KMS-11 (cell line): ENCODE data around the gene GCSH.

Experiments
- H2AFZ ChIP-seq: fragments of 200-600 bp; sonication (generic); 2 replicates; pipeline ENCODE4 v1.6.1; 2016; ENCODE audit warnings: antibody characterized with exemption, mixed run types, low read depth
- H3K27ac ChIP-seq: fragments of 200-600 bp; sonication (generic); 2 replicates; pipeline ENCODE4 v1.6.1; 2016; ENCODE audit warnings: mild to moderate bottlenecking, mixed run types
- H3K27me3 ChIP-seq: fragments of 200-600 bp; sonication (generic); 2 replicates; pipeline ENCODE4 v1.6.1; 2017; ENCODE audit warnings: mild to moderate bottlenecking, low read depth, mixed run types, moderate library complexity; ENCODE audit not compliant: insufficient read depth
- H3K36me3 ChIP-seq: fragments of 200-600 bp; sonication (generic); 2 replicates; pipeline ENCODE4 v1.6.1; 2017; ENCODE audit warnings: mild to moderate bottlenecking, mixed run types; ENCODE audit not compliant: insufficient read depth
- H3K4me1 ChIP-seq: fragments of 200-600 bp; sonication (generic); 2 replicates; pipeline ENCODE4 v1.6.1; 2016; ENCODE audit warnings: mild to moderate bottlenecking, low read depth, mixed run types; ENCODE audit not compliant: poor library complexity, severe bottlenecking
- H3K4me2 ChIP-seq: fragments of 200-600 bp; sonication (generic); 2 replicates; pipeline ENCODE4 v1.7.0; 2016; ENCODE audit warnings: mild to moderate bottlenecking, mixed run types
- H3K4me3 ChIP-seq: fragments of 200-600 bp; sonication (generic); IDR thresholded peaks from 2 replicates; pipeline ENCODE4 v1.6.1; 2017; ENCODE audit warnings: low read depth, low read length, mixed read lengths; ENCODE audit not compliant: insufficient read depth
- H3K79me2 ChIP-seq: fragments of 200-600 bp; sonication (generic); 2 replicates; pipeline ENCODE4 v1.6.1; 2016; ENCODE audit warnings: low read depth, mixed run types; ENCODE audit not compliant: insufficient read depth
- H3K9ac ChIP-seq: fragments of 200-600 bp; sonication (generic); 2 replicates; pipeline ENCODE4 v1.6.1; 2016; ENCODE audit warnings: mild to moderate bottlenecking, mixed run types
- H4K20me1 ChIP-seq: fragments of 200-600 bp; sonication (generic); 2 replicates; pipeline ENCODE4 v1.6.1; 2016; ENCODE audit warnings: mild to moderate bottlenecking, mixed run types; ENCODE audit not compliant: insufficient read depth
- TF ChIP-seq, protein P1 (sequence below): fragments of 200-600 bp; sonication (generic); conservative IDR thresholded peaks from 2 replicates; pipeline ENCODE4 v1.6.1; 2017; ENCODE audit warnings: low read depth, mild to moderate bottlenecking, antibody characterized with exemption, low read length, moderate library complexity, mixed read lengths

Gene GCSH

DNA sequence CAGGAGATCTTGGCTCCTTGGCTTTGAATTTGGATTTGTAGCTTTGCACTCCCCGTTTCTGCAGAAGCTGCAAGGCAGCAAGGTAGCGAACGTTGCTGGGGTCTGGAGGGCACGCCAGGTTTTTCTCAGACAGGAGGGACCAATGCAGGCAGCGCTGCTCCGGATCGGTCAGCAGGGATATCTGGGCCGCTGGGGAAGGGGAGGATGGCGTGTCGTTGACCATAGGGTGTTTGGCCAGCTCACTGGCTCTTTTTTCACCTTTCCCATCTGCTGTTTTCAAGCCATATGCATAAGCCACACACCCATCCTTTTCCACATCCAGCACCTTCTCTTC is 34.9 kb downstream of the GCSH start:
- no peaks in the 10 kb centered on the region for H3K4me1 ChIP-seq
- H2AFZ ChIP-seq, result no peak overlapping the region
- TF ChIP-seq, protein P1, sequence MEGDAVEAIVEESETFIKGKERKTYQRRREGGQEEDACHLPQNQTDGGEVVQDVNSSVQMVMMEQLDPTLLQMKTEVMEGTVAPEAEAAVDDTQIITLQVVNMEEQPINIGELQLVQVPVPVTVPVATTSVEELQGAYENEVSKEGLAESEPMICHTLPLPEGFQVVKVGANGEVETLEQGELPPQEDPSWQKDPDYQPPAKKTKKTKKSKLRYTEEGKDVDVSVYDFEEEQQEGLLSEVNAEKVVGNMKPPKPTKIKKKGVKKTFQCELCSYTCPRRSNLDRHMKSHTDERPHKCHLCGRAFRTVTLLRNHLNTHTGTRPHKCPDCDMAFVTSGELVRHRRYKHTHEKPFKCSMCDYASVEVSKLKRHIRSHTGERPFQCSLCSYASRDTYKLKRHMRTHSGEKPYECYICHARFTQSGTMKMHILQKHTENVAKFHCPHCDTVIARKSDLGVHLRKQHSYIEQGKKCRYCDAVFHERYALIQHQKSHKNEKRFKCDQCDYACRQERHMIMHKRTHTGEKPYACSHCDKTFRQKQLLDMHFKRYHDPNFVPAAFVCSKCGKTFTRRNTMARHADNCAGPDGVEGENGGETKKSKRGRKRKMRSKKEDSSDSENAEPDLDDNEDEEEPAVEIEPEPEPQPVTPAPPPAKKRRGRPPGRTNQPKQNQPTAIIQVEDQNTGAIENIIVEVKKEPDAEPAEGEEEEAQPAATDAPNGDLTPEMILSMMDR, result no peak
- H3K4me2 ChIP-seq, result no peak overlapping the region
- H3K79me2 ChIP-seq, result no peaks in the 10 kb centered on the region
- no peak overlapping the region for H3K4me3 ChIP-seq
- H3K36me3 ChIP-seq, result no peaks in the 10 kb centered on the region
- H4K20me1 ChIP-seq, result no peaks in the 10 kb centered on the region
- no peaks in the 10 kb centered on the region for H3K27me3 ChIP-seq
- H3K9ac ChIP-seq, result no peak overlapping the region
- no peak overlapping the region for H3K27ac ChIP-seq

DNA sequence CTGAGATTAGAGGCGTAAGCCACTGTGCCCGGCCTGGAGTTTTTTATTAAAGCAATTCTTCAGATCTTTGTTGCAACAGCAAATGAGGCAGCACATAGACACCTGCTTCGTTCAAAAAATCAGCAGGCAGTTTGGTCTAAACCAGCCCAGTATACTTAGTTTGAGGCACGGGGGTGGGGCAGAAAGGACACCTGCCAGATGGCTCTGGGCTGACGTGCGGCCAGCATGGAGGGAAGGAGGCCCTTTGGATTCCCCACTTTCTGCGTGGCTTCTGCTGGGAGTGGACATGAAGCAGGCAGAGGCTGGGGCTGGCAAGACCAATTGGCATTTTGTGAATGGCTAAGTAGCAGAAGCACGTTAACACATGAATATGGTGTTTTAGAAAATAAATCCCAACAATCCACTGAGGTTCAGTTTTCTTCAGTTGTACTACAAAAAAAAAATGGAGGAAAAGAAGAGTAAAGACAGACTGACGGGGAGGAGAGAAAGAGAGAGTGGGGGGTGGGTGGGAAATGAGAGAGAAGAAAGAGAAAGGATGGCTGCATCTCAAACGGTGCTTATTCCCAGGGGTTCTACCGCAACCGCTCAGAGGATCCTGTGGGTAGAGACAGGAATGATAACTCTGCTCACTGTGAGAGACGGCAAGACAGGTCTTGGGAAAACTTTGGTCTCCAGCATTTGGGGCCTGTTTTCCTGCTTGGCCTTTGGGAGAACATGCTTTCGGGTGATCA is 35.5 kb downstream of the GCSH start:
- H3K27me3 ChIP-seq, result no peaks in the 10 kb centered on the region
- TF ChIP-seq, protein P1, result no peak
- no peaks in the 10 kb centered on the region for H4K20me1 ChIP-seq
- no peak overlapping the region for H3K4me3 ChIP-seq
- no peaks in the 10 kb centered on the region for H3K4me1 ChIP-seq
- H3K9ac ChIP-seq, result no peak overlapping the region
- no peaks in the 10 kb centered on the region for H3K36me3 ChIP-seq
- H3K27ac ChIP-seq, result no peak overlapping the region
- H3K4me2 ChIP-seq, result no peak overlapping the region
- no peaks in the 10 kb centered on the region for H3K79me2 ChIP-seq
- H2AFZ ChIP-seq, result no peak overlapping the region

DNA sequence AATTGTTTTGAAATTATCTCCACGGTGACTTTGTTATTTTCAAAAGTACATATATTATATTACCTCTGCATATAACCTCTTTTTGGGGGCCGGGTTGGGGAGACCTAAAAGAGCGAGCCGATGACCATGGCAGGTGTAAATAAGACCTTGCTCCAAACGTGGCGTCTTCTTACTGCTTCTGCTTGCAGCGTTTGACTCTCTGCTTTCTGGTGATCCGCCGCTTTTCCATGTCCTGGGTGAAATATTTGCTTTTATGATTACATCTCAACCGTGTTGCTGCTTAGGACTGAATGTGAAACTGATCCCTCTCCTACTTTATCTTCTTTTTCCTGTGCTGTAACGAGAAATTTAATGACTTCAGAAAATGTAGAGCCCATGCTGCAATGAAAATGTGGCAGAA is 42.4 kb downstream of the GCSH start:
- Histone ChIP-seq H3K27ac (no peak overlapping the region), H3K9ac (no peak overlapping the region), H3K36me3 (no peaks in the 10 kb centered on the region), H3K79me2 (no peaks in the 10 kb centered on the region), H4K20me1 (no peaks in the 10 kb centered on the region), H3K4me2 (no peak overlapping the region), H3K4me1 (no peaks in the 10 kb centered on the region), H2AFZ (no peak overlapping the region), H3K4me3 (no peak overlapping the region), H3K27me3 (no peaks in the 10 kb centered on the region)
- TF ChIP-seq, protein P1, result no peak

GRCh38 chr16:81042821-81043220 is 53.4 kb downstream of the GCSH start:
- Histone ChIP-seq H3K9ac (no peak overlapping the region), H3K4me3 (no peak overlapping the region), H3K4me2 (no peak overlapping the region), H3K4me1 (no peaks in the 10 kb centered on the region), H2AFZ (no peak overlapping the region), H3K36me3 (peaks cover 6% of the 10 kb centered on the region; the same call in 1 of the 2 replicates), H3K79me2 (peaks cover 11% of the 10 kb centered on the region; the same call in 1 of the 2 replicates), H3K27me3 (no peaks in the 10 kb centered on the region), H3K27ac (no peak overlapping the region), H4K20me1 (no peaks in the 10 kb centered on the region)
- TF ChIP-seq, protein P1, result no peak
